Natural killer cell (primary cell): ENCODE data around the gene CTNNA3. TPM values are rescaled to one million over a fixed set of nuclear protein-coding genes. Genes with fewer than 3 reads are reported as not detected.

Experiments used
- ATAC-seq, 3 donors: fragments of 150-1000 bp in 2 of 3; fragments of 200-7000 bp in 1 of 3; cut with Tn5 transposase; 1 replicate in 1 of 3; 2 replicates in 2 of 3; pipeline ENCODE4 v1.10.0; 2021; ENCODE audit warnings: mild to moderate bottlenecking in 2 of 3, moderate library complexity in 2 of 3
- DNase-seq, 2 donors: peaks; one replicate each; pipeline versions ENCODE4 v3.0.0 to v3.0.0-alpha.2; 2013 to 2021; ENCODE audit warnings: mixed read lengths in 1 of 2
- H3K27ac ChIP-seq: one replicate; pipeline ENCODE4 v1.5.1; 2013; ENCODE audit warnings: mild to moderate bottlenecking, low read length
- H3K27me3 ChIP-seq: one replicate; pipeline ENCODE4 v1.6.1; 2013; ENCODE audit warnings: low read length; ENCODE audit not compliant: control insufficient read depth, insufficient read depth
- H3K36me3 ChIP-seq: one replicate; pipeline ENCODE4 v1.6.1; 2013; ENCODE audit warnings: low read length; ENCODE audit not compliant: control insufficient read depth, insufficient read depth
- H3K4me1 ChIP-seq: one replicate; pipeline ENCODE4 v1.6.1; 2013; ENCODE audit warnings: low read length; ENCODE audit not compliant: control insufficient read depth, insufficient read depth
- H3K4me3 ChIP-seq: one replicate; pipeline ENCODE4 v1.5.1; 2013; ENCODE audit warnings: low read length
- H3K9me3 ChIP-seq: one replicate; pipeline ENCODE4 v1.6.1; 2013; ENCODE audit warnings: low read length; ENCODE audit not compliant: control insufficient read depth, insufficient read depth
- H3K27ac Mint-ChIP-seq, 2 donors: one replicate each; pipeline ENCODE4 v1.8.0; 2022; ENCODE audit warnings: mild to moderate bottlenecking in 2 of 2, mixed read lengths in 2 of 2, moderate library complexity in 1 of 2
- H3K27me3 Mint-ChIP-seq, 2 donors: one replicate each; pipeline ENCODE4 v1.8.0; 2022; ENCODE audit warnings: low read depth in 2 of 2, mixed read lengths in 2 of 2
- H3K36me3 Mint-ChIP-seq: one replicate; pipeline ENCODE4 v1.8.0; 2022; ENCODE audit warnings: mixed read lengths
- H3K4me1 Mint-ChIP-seq, 2 donors: one replicate each; pipeline ENCODE4 v1.8.0; 2022; ENCODE audit warnings: mixed read lengths in 2 of 2
- H3K4me3 Mint-ChIP-seq: one replicate; pipeline ENCODE4 v1.8.0; 2022; ENCODE audit warnings: mild to moderate bottlenecking, moderate library complexity, mixed read lengths
- H3K9me3 Mint-ChIP-seq, 2 donors: one replicate each; pipeline ENCODE4 v1.8.0; 2022; ENCODE audit warnings: mixed read lengths in 2 of 2
- CTCF ChIP-seq: fragments of 200-600 bp; IDR thresholded peaks from one replicate; pipeline ENCODE4 v1.8.0; 2022; ENCODE audit warnings: antibody characterized with exemption
- WGBS: methylation state at CpG from one replicate; pipeline ENCODE4 v1.1.7; 2013; ENCODE audit warnings: missing lambda C conversion rate; ENCODE audit not compliant: insufficient coverage; 5-methylcytosine and 5-hydroxymethylcytosine counted together
- intact Hi-C: fragments of 100-400 bp; cut with micrococcal nuclease; formaldehyde crosslinking; loops from one replicate; pipeline ENCODE4 v1.14.2; 2022
- total RNA-seq, 4 donors: library from RNA; stranded (reverse); fragments of 120-200 nt in 1 of 4; gene quantifications; one replicate each; pipeline versions ENCODE4 v1.2.3 to v1.2.4, GENCODE V29; 2013 to 2022

The CTNNA3 gene
- total RNA-seq, 3 donors from 2014 or later (not counting 1 experiment from before 2014, with no cell fraction given): not detected

- Histone ChIP-seq H3K27ac (no peak overlapping the region), H3K36me3 (no peaks in the 10 kb centered on the region), H3K27me3 (no peaks in the 10 kb centered on the region), H3K4me1 (no peaks in the 10 kb centered on the region), H3K9me3 (no peaks in the 10 kb centered on the region), H3K4me3 (no peak overlapping the region)
- Mint-ChIP-seq H3K27ac (no peak overlapping the region), H3K27me3 (no peaks in the 10 kb centered on the region), H3K4me3 (no peak overlapping the region), H3K9me3 (peaks cover 11 to 18% of the 10 kb centered on the region in 2 donors), H3K4me1 (no peaks in the 10 kb centered on the region), H3K36me3 (peaks cover 7% of the 10 kb centered on the region)
- no peak for ATAC-seq
- intact Hi-C loops: no loop called here
- no peak for TF ChIP-seq CTCF
- DNase-seq: no peak
- WGBS: no CpG with 5 or more reads among the region's 4 CpGs
These were observed 886.6 kb downstream of the CTNNA3 start for GRCh38 chr10:66809402-66809801.

DNA sequence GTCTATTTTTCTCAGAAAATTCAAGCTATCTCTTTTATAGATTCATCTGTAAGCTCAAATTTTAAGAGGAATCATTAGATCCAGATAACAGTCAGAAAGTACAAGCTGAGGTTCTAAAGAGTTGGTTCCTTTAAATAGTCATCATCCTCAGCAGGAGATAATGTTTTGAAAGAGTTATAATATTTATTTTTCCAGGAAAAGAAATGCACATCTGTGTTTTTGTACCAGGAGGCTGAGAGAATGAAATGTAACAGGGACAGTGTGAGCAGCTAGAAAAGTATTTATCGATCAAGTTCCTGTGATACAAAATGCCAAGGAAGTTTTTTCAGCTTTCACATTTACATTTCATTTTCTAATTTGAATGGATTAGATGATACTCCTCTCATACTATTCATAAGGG is 890.4 kb downstream of the CTNNA3 start:
- no peaks in the 10 kb centered on the region for H3K4me1 ChIP-seq
- Mint-ChIP-seq H3K9me3 (peaks cover 7 to 10% of the 10 kb centered on the region in 2 donors), H3K27ac (no peak overlapping the region), H3K36me3 (no peaks in the 10 kb centered on the region), H3K4me3 (no peak overlapping the region), H3K27me3 (no peaks in the 10 kb centered on the region), H3K4me1 (no peaks in the 10 kb centered on the region)
- no peak for TF ChIP-seq CTCF
- 100% methylated on average over 1 of the region's 1 CpG for WGBS
- no peak for DNase-seq
- H3K36me3 ChIP-seq: no peaks in the 10 kb centered on the region
- H3K4me3 ChIP-seq: no peak overlapping the region
- intact Hi-C loops: no loop called here
- no peak for ATAC-seq
- H3K9me3 ChIP-seq: no peaks in the 10 kb centered on the region
- no peak overlapping the region for H3K27ac ChIP-seq
- H3K27me3 ChIP-seq: no peaks in the 10 kb centered on the region

DNA sequence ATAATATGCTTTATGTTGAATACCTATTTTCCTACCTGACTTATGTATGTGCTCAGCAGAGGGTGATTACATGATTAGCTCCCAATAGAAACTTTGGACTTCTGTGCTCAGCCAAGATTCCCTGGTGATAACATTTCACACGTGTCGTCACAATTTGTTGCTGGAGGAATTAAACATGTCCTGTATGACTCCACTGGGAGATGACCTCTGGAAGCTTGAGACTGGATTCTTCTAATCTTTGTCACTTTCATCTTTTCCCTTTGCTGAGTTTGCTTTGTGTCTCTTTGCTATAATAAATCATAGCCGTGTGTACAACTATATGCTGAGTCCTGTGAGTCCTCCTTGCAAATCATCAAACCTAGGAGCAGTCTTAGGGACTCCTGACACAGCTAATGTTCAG is 891.0 kb downstream of the CTNNA3 start:
- Histone ChIP-seq H3K9me3 (no peaks in the 10 kb centered on the region), H3K27ac (no peak overlapping the region), H3K4me1 (no peaks in the 10 kb centered on the region), H3K4me3 (no peak overlapping the region), H3K27me3 (no peaks in the 10 kb centered on the region), H3K36me3 (no peaks in the 10 kb centered on the region)
- H3K27me3 Mint-ChIP-seq: no peaks in the 10 kb centered on the region
- H3K36me3 Mint-ChIP-seq: no peaks in the 10 kb centered on the region
- ATAC-seq (no peak), DNase-seq (no peak)
- no peaks in the 10 kb centered on the region for H3K4me1 Mint-ChIP-seq
- no peak overlapping the region for H3K4me3 Mint-ChIP-seq
- TF ChIP-seq CTCF: no peak
- peaks cover 3 to 7% of the 10 kb centered on the region in 2 donors for H3K9me3 Mint-ChIP-seq
- H3K27ac Mint-ChIP-seq: no peak overlapping the region
- intact Hi-C loops: no loop called here
- WGBS: 92% methylated on average over 3 of the region's 3 CpGs

DNA sequence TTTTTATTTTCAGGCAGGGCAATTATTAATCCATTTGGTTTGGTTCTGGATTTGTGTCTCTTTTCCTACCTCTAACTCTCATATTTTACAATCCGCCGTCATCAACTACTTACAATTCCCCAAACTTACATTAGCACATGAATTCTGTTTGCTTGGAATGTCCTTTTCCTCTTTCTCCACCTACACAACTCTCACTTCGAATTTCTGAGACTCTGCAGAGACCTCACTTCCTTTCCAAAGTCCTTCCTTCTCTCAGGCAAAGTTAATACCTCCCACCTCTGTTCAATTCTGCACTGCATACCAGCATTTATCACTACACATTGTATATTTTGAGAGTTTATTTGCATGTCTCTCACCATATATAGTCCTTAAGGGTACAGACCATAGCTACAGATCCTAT is 892.8 kb downstream of the CTNNA3 start:
- no peaks in the 10 kb centered on the region for H3K4me1 ChIP-seq
- no peak for TF ChIP-seq CTCF
- DNase-seq (no peak), ATAC-seq (no peak)
- Mint-ChIP-seq H3K4me1 (no peaks in the 10 kb centered on the region), H3K27me3 (no peaks in the 10 kb centered on the region), H3K4me3 (no peak overlapping the region), H3K36me3 (no peaks in the 10 kb centered on the region), H3K27ac (no peak overlapping the region), H3K9me3 (peaks cover 7 to 9% of the 10 kb centered on the region in 2 donors)
- H3K27me3 ChIP-seq: no peaks in the 10 kb centered on the region
- H3K4me3 ChIP-seq: no peak overlapping the region
- no peak overlapping the region for H3K27ac ChIP-seq
- intact Hi-C loops: no loop called here
- 68% methylated on average over 3 of the region's 3 CpGs for WGBS
- H3K36me3 ChIP-seq: no peaks in the 10 kb centered on the region
- no peaks in the 10 kb centered on the region for H3K9me3 ChIP-seq
